Islet of Langerhans (tissue), 1 donor: ENCODE results near the gene ECE1.
"Not testable (repeated sequence)": the region's sequence is repeated elsewhere in the genome, so short reads cannot be mapped to it uniquely, and the experiment has no call there.

ENCODE experiments used
- FAIRE-seq: peaks from one replicate; lab custom pipeline; 2011; peaks lifted over from hg19 to GRCh38; lab: Jason Lieb, UNC

The ECE1 gene

DNA sequence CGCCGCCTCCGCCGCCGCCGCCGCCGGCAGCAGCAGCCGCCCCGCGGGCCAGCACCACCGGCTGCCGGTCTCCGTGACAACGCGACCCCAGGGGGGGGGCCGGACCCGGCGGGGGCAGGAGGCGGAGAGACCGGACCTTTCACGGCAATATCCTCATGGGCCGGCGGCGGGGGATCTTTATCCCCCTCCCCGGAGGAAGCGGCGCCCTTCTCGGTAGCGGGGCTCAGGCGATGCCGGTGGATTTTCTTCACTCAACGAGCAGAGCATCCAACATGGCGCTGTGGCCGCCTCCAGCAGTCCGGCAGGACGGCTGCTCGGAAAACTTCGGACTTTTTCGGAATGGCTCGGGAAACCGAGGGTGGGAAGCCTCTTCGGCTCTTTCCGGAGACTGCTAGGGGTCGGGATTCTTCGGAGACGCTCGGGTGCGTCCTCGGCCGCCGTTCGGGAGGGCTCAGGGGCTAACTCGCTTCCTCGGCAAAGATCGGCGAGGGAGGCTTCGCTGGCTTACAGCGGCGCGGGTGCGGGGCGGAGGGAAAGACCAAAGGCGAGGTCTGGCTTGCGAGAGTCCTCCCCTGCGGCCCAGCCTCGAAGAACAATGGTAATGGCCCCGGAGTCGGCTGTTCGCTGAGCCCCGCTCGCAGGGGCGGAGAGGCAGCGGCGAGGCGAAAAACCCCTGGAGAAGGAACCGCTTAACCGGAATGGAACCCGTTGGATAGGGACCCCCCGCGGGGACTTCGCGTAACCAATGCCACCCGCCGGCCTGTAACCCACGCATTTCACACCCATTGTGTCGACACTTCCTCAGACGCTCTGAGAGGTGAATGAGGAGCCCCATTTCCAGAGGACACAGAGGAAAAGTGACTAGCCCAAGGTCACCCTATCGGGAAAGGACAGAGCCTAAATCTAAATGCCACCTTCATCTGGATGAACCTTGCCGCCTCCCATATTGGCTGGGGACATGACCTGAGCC is 113.4 kb downstream of the ECE1 start, which contains the start of gene EIF4G3:
TSS of gene EIF4G3 (minus strand) at position 312 of the 970 bp plus-strand sequence. CDS start 174,155 bp downstream, outside the sequence.
- peak; percentile 45 for FAIRE-seq

DNA sequence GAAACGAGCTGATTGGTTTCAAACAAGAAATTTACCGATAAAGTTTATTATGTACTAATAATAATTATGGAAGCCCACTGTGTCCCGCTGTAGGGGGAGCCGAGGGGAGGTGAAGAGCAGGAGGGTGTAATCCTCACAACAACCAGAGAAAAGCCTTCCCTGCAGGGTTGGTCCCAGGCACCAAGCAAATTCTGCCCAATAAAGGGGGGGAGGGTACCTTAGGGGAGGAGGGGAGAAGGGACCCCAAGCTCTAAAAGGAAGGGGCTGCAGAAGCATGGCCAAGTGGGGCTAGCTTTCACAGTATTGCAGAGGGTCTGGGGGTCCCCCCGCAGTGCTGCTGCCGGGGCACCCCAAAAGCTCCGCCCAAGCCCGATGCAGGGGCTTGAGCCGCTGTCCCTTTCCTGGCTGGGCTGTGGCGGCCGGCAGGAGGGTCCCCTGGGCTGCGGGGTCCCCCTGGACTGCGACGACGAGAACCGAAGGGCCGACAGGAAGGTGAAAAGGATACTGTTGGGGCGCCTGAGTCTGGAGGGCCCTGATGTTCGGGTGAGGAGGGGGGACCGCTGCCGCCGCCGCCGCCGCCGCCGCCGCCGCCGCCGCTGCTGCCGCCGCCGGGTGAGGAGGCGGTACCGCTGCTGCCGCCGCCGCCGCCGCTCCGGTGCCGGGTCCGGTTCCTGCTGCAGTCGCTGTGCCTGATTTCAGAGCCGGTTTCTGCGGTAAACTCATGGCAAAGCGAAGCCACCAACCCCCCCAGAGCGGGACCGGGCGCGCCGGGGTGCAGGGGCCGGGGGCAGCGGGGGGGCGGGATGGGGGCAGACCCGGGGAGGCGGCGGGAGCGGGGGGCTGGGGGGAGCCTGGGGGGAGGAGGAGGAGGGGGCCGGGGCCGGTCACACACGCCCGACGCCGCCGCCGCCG is 114.3 kb downstream of the ECE1 start:
- no peak for FAIRE-seq

DNA sequence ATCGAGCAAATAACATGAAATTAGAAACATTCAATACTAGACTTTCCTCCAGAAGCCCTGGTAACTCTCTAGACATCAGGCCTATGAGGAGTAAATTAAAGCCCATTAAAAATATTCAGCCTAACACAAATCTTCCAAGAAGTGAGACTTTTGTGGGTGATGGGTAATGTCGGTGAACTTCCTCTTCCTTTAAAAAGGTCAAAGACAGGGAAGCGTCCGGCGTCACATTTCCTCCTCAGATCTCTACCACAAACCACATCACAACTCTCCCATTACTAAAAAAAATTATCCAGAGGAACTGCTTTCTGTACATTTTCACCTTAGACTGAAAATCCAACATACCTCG is 115.0 kb downstream of the ECE1 start:
- FAIRE-seq, result no peak

DNA sequence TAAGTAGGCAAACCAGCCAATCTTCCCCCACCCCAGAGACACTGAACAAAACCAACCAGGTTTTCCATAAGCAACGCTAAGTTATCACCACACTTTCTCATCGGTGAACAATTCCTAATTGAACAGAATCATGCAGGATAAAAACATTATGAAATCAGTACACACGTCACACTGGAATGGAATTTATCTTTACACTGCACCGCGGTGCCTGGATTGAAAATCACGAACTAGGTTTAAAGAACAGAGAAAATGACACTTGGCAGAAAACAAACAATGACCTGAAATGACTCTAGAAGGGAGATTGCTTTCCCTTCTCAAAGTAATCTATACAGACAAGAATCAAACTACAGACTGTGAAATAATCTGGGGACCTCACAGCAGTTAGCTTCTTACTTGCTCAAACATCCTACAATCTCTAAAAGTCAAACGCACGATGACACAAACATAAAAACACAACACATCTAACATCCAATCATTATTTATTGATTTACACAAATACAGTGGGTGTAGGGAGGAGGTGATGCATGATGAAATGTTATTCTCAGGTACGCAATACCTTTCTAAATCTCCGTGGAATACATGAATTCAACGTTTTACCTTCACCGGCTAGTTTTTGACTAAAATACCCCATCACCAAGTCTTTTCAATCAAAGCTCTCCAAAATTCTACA is 115.5 kb downstream of the ECE1 start:
- FAIRE-seq, result peak; percentile 5

DNA sequence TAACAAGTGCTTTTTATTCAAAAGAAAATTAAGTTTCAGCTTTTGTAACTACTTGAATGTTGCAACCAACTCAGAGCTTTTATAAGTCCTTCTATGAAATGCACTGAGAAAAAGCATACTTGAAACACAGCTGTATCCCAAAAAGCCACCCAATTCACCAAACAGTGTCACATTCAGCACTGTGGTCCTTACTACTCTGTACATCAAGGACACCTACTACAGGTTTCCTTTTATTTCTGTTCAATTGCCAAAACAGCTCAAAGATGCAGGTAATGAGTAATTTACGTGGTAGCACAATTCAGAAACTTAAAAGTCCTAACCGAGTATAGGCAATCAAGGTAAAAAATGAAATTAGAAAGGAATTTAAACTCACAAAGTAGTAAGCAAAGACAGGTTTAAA is 116.0 kb downstream of the ECE1 start:
- no peak for FAIRE-seq

DNA sequence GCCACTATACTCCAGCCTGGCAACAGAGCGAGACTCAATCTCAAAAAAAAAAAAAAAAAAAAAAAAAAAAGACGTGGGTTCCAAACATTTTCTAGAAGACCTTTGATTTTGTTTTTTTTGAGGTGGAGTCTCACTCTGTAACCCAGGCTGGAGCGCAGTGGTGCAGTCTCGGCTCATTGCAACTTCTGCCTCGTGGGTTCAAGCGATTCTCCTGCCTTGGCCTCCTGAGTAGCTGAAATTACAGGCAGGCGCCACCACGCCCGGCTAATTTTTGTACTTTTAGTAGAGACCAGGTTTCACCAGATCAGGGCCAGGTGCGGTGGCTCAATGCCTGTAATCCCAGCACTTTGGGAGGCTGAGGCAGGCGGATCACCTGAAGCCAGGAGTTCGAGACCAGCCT is 117.2 kb downstream of the ECE1 start:
- not testable (repeated sequence) for FAIRE-seq

DNA sequence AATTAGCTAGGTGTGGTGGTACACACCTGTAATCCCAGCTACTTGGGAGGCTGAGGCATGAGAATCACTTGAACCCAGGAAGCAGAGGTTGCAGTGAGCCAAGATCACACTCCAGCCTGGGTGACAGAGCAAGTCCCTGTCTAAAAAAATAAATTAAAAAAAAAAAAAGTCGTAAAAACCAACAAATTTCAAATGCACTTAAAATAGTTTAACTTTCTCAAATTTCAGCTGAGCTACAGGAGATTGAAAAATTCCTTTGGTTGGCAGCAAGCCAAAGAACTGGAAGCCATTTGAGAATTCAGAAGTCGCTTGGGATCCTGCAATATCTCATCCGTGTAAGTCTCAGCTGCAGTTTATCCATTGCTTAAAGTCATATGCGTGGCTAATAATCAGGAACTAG is 119.4 kb downstream of the ECE1 start:
- not testable (repeated sequence) for FAIRE-seq

DNA sequence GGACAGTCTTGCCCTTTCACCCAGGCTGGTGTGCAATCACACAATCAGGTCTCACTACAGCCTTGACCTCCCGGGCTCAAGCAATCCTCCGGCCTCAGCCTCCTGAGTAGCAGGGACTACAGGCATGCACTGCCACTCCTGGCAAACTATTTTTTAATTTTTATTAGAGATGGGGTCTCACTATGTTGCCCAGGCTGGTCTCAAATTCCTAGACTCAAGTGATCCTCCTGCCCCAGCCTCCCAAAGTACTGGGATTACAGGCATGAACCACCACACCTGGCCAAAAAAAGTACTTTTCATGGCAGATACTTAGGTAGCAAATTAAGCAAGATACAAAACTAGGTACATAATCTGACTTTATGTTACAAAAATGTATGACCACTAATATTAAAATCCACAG is 121.8 kb downstream of the ECE1 start:
- no peak for FAIRE-seq
